ENCODE data around the gene PHKG2.

DNA sequence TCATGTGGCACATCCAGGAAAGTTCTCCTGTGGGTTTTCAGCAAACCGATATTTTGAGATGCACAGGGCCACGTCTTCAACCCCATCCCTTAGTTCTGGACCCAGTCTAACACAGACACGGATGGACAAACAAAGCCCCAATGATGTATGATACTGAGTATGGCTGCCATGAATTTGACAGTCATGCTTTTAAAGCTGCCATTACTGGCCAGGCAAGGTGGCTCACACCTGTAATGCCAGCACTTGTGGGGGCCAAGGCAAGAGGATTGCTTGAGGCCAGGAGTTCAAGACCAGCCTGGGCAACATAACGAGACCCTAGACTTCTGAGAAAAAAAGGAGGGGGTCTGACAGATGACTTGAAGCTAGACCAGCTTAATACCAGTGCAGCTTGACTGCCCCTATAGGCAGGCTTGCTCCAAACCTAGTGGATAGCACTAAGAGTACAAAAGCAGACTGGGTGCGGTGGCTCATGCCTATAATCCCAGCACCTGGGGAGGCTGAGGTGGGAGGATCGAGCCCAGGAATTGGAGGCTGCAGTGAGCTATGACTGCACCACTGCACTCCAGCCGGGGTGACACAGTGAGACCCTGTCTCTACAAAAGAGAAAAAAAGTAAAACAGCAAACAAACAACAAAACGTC lies 49.6 kb downstream of the PHKG2 start:
- no peak for TF ChIP-seq POLR2A (IDR thresholded peaks at IDR 0.05)
- TF ChIP-seq, protein P1, sequence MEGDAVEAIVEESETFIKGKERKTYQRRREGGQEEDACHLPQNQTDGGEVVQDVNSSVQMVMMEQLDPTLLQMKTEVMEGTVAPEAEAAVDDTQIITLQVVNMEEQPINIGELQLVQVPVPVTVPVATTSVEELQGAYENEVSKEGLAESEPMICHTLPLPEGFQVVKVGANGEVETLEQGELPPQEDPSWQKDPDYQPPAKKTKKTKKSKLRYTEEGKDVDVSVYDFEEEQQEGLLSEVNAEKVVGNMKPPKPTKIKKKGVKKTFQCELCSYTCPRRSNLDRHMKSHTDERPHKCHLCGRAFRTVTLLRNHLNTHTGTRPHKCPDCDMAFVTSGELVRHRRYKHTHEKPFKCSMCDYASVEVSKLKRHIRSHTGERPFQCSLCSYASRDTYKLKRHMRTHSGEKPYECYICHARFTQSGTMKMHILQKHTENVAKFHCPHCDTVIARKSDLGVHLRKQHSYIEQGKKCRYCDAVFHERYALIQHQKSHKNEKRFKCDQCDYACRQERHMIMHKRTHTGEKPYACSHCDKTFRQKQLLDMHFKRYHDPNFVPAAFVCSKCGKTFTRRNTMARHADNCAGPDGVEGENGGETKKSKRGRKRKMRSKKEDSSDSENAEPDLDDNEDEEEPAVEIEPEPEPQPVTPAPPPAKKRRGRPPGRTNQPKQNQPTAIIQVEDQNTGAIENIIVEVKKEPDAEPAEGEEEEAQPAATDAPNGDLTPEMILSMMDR (IDR thresholded peaks at IDR 0.05) = no peak

All from Peyer's patch (tissue), 4 donors.